Esophagus squamous epithelium (tissue), 5 donors: ENCODE results near the gene HDX. TPM values are rescaled to one million over a fixed set of nuclear protein-coding genes. Genes with fewer than 3 reads are reported as not detected.
"Not testable (repeated sequence)": the region's sequence is repeated elsewhere in the genome, so short reads cannot be mapped to it uniquely, and the experiment has no call there.

ENCODE experiments used
- DNase-seq: peaks from one replicate; lab custom pipeline; 2025; lab: John Stamatoyannopoulos, UW
- H3K27ac ChIP-seq, 4 donors: fragments of 200-600 bp; sonication (generic); one replicate each; pipeline ENCODE4 v1.5.1; 2016 to 2019; ENCODE audit warnings: mild to moderate bottlenecking in 1 of 4
- H3K27me3 ChIP-seq, 4 donors: fragments of 200-600 bp; sonication (generic); 1 replicate in 3 of 4; 2 replicates in 1 of 4; pipeline versions ENCODE4 v1.5.1 to v1.6.0; 2017 to 2021; ENCODE audit warnings: antibody characterized with exemption in 1 of 4
- H3K36me3 ChIP-seq, 3 donors: fragments of 200-600 bp; sonication (generic); one replicate each; pipeline ENCODE4 v1.5.1; 2016 to 2019
- H3K4me1 ChIP-seq, 3 donors: fragments of 200-600 bp; sonication (generic); one replicate each; pipeline ENCODE4 v1.5.1; 2017 to 2019
- H3K4me3 ChIP-seq, 4 donors: fragments of 200-600 bp; sonication (generic); 1 replicate in 3 of 4; 2 replicates in 1 of 4; pipeline ENCODE4 v1.5.1; 2016 to 2019; ENCODE audit warnings: mild to moderate bottlenecking in 2 of 4, moderate library complexity in 1 of 4
- H3K9me3 ChIP-seq, 3 donors: fragments of 200-600 bp; sonication (generic); one replicate each; pipeline ENCODE4 v1.5.1; 2016 to 2019
- CTCF ChIP-seq, 6 experiments: fragments of 450-650 bp in 4 of 6; fragments of 200-600 bp in 2 of 6; sonication (generic) in 2 of 6; IDR thresholded peaks; one replicate each; pipeline ENCODE4 v1.5.1; 2016 to 2019; ENCODE audit warnings: antibody characterized with exemption in 6 of 6, mild to moderate bottlenecking in 4 of 6, moderate library complexity in 4 of 6
- POLR2A ChIP-seq, 4 donors: fragments of 450-650 bp; IDR thresholded peaks; one replicate each; pipeline ENCODE4 v1.6.1; 2017; ENCODE audit warnings: antibody characterized with exemption in 4 of 4, mild to moderate bottlenecking in 4 of 4, moderate library complexity in 3 of 4
- WGBS, 2 donors: methylation state at CpG; one replicate each; pipeline ENCODE4 v1.1.5; 2018; 5-methylcytosine and 5-hydroxymethylcytosine counted together
- intact Hi-C: fragments of 100-400 bp; cut with DNase I; formaldehyde crosslinking; loops from one replicate; pipeline ENCODE4 v1.15.0; 2022
- small RNA-seq, 4 donors: library from RNA; depleted of rRNA; stranded (forward); fragments of <200 nt; gene quantifications; one replicate each; pipeline ENCODE3, GENCODE V24; 2016
- total RNA-seq, 4 donors: library from RNA; depleted of rRNA; stranded (reverse); fragments of >200 nt; gene quantifications; one replicate each; pipeline ENCODE4 v1.1.0, GENCODE V29; 2016
- donor health status: DM: yes; HTN: yes; CAD: no.

Gene HDX
- total RNA-seq, 4 donors from 2014 or later: 0.34 to 5.5 (median 1.1) TPM

GRCh38 chrX:84320023-84320422 lies 182.2 kb downstream of the HDX start:
- intact Hi-C loops: no loop called here
- H3K36me3 ChIP-seq: no peaks in the 10 kb centered on the region
- no peak overlapping the region for H3K4me3 ChIP-seq
- H3K27ac ChIP-seq: no peak overlapping the region
- H3K4me1 ChIP-seq: no peaks in the 10 kb centered on the region
- no peak for TF ChIP-seq POLR2A (IDR thresholded peaks at IDR 0.05)
- no peak for TF ChIP-seq CTCF (IDR thresholded peaks at IDR 0.05)
- no peaks in the 10 kb centered on the region for H3K27me3 ChIP-seq
- no peaks in the 10 kb centered on the region for H3K9me3 ChIP-seq
- 73 to 83% methylated on average over 3 of the region's 3 CpGs for WGBS, 2 donors
- DNase-seq: no peak

DNA sequence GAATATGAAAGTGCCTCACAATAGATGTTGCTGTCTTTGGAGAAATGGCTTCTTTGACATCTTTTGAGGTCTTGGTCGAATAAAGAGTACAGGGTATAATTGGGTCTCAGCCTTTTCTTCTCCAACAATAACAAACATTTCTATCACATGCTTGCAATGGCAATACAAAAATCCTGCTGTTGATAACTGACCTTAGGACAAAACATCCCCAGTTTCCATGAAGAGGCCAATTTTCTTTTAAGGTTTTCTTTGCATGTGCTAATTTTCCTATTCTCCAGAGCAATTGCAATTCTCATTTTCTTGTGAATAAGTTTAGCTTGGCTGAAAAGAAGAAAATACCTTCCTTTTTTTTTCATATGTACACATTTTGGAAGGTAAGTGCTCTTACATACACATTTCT lies 183.6 kb downstream of the HDX start:
- Histone ChIP-seq H3K4me1 (no peaks in the 10 kb centered on the region), H3K27me3 (no peaks in the 10 kb centered on the region), H3K36me3 (no peaks in the 10 kb centered on the region), H3K4me3 (no peak overlapping the region), H3K9me3 (no peaks in the 10 kb centered on the region), H3K27ac (no peak overlapping the region)
- no peak for DNase-seq
- WGBS, 2 donors: 17 to 67% methylated on average over 1 of the region's 1 CpG
- no peak for TF ChIP-seq CTCF (IDR thresholded peaks at IDR 0.05)
- TF ChIP-seq POLR2A (IDR thresholded peaks at IDR 0.05): no peak
- intact Hi-C loops: no loop called here

DNA sequence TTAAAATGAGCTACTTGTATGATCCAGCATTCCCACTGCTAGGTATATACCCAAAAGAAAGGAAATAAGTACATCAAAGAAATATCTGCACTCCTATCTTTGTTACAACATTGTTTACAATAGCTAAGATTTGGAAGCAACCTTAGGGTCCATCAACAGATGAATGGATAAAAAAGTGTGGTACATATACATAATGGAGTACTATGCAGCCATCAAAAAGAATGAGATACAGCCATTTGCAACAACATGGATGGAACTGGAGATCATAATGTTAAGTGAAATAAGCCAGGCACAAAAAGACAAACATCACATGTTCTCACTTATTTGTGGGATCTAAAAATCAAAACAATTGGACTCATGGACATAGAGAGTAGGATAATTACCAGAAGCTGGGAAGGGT lies 186.3 kb downstream of the HDX start:
- H3K4me1 ChIP-seq, DNase-seq, H3K4me3 ChIP-seq, H3K27ac ChIP-seq, intact Hi-C loops, H3K9me3 ChIP-seq, H3K36me3 ChIP-seq, H3K27me3 ChIP-seq: not testable (repeated sequence)

Small RNA genes lying within 50 kb of the gene (small RNA-seq; reads per million reads assigned to genes)
- gene AL450471.1: 0 reads per million in 4 donors
